HepG2 (cell line): ENCODE measurements around the gene SIRT1. TPM values are rescaled to one million over a fixed set of nuclear protein-coding genes. Genes with fewer than 3 reads are reported as not detected.

Source experiments
- AKAP8 ChIP-seq: sonication (generic); formaldehyde crosslinking; IDR thresholded peaks from 2 replicates; pipeline ENCODE4 v1.5.1; 2020; ENCODE audit warnings: mild to moderate bottlenecking, missing genetic modification reagents
- BRCA1 ChIP-seq: sonication (generic); formaldehyde crosslinking; IDR thresholded peaks from 2 replicates; pipeline ENCODE4 v1.4.0; 2020; ENCODE audit warnings: missing genetic modification reagents
- FOXA3 ChIP-seq: IDR thresholded peaks from 2 replicates; pipeline ENCODE4 v1.6.1; 2016; ENCODE audit warnings: missing genetic modification reagents, missing compliant biosample characterization
- FOXK1 ChIP-seq: sonication (generic); formaldehyde crosslinking; IDR thresholded peaks from 2 replicates; pipeline ENCODE4 v1.4.0; 2020; ENCODE audit warnings: low read depth, missing genetic modification reagents, borderline replicate concordance
- HNRNPK ChIP-seq: fragments of 200-400 bp; formaldehyde crosslinking; IDR thresholded peaks from 2 replicates; pipeline ENCODE4 v1.6.1; 2018; ENCODE audit warnings: low read length, low read depth, moderate library complexity, mild to moderate bottlenecking; ENCODE audit not compliant: poor library complexity, severe bottlenecking
- IKZF5 ChIP-seq: IDR thresholded peaks from 2 replicates; pipeline ENCODE4 v1.6.1; 2018; ENCODE audit warnings: missing genetic modification reagents, mild to moderate bottlenecking, missing compliant biosample characterization
- JUN ChIP-seq: sonication (generic); formaldehyde crosslinking; IDR thresholded peaks from 2 replicates; pipeline ENCODE4 v1.4.0; 2020; ENCODE audit warnings: mild to moderate bottlenecking, missing genetic modification reagents
- LCORL ChIP-seq, 2 experiments: fragments of 450-650 bp in 1 of 2; sonication (generic) in 1 of 2; formaldehyde crosslinking in 1 of 2; IDR thresholded peaks; 2 replicates each; pipeline versions ENCODE4 v1.5.0 to v1.6.1; 2017 to 2020; ENCODE audit warnings: antibody characterized with exemption in 1 of 2, missing genetic modification reagents in 1 of 2
- SMARCC2 ChIP-seq: fragments of 450-650 bp; IDR thresholded peaks from 2 replicates; pipeline ENCODE4 v1.6.1; 2017; ENCODE audit warnings: antibody characterized with exemption, mild to moderate bottlenecking
- TMF1 ChIP-seq: sonication (generic); formaldehyde crosslinking; IDR thresholded peaks from 2 replicates; pipeline ENCODE4 v1.8.1; 2022; ENCODE audit warnings: low read depth, missing genetic modification reagents
- ZBTB1 ChIP-seq: sonication (generic); formaldehyde crosslinking; IDR thresholded peaks from 2 replicates; pipeline ENCODE4 v1.4.0; 2020; ENCODE audit warnings: missing genetic modification reagents, borderline replicate concordance
- ZNF18 ChIP-seq: sonication (generic); formaldehyde crosslinking; IDR thresholded peaks from 2 replicates; pipeline ENCODE4 v1.8.0; 2022; ENCODE audit warnings: mild to moderate bottlenecking, missing genetic modification reagents; ENCODE audit not compliant: insufficient replicate concordance
- ZNF564 ChIP-seq: sonication (generic); formaldehyde crosslinking; IDR thresholded peaks from 2 replicates; pipeline ENCODE4 v1.8.1; 2023; ENCODE audit warnings: mild to moderate bottlenecking, missing genetic modification reagents
- ZNF839 ChIP-seq: sonication (generic); formaldehyde crosslinking; IDR thresholded peaks from 2 replicates; pipeline ENCODE4 v1.4.0; 2020; ENCODE audit warnings: missing genetic modification reagents, mild to moderate bottlenecking, borderline replicate concordance
- polyA plus RNA-seq, 8 experiments: library from polyadenylated mRNA; depleted of rRNA in 3 of 8; stranded (reverse) in 7 of 8; unstranded in 1 of 8; fragments of >200 nt; fragmentation: Illumina TruSeq in 4 of 8; extraction: Trizol in 4 of 8; gene quantifications; 2 replicates each; pipeline versions ENCODE4 v1.2.1 to v1.2.3, GENCODE V29; 2011 to 2016; ENCODE audit warnings: low read depth in 4 of 8, missing spikeins in 1 of 8, mixed read lengths in 1 of 8; ENCODE audit not compliant: insufficient read depth in 1 of 8
- total RNA-seq, 5 experiments: library from RNA; depleted of rRNA; stranded (reverse); fragments of >200 nt; fragmentation: Illumina TruSeq; extraction: Trizol; gene quantifications; 2 replicates each; pipeline ENCODE4 v1.2.3, GENCODE V29; 2016; ENCODE audit warnings: low read depth in 1 of 5
- TF ChIP-seq, protein P1 (sequence below): sonication (generic); formaldehyde crosslinking; IDR thresholded peaks from 2 replicates; pipeline ENCODE4 v1.5.0; 2020; ENCODE audit warnings: mild to moderate bottlenecking, missing genetic modification reagents
- TF ChIP-seq, protein P2 (sequence below): IDR thresholded peaks from 2 replicates; pipeline ENCODE4 v1.6.1; 2012; ENCODE audit warnings: low read length, improper control_type of control experiment
- TF ChIP-seq, protein P3 (sequence below): sonication (generic); formaldehyde crosslinking; IDR thresholded peaks from 2 replicates; pipeline ENCODE4 v1.4.0; 2020; ENCODE audit warnings: mild to moderate bottlenecking, missing genetic modification reagents
- TF ChIP-seq, protein P4 (sequence below): sonication (generic); formaldehyde crosslinking; IDR thresholded peaks from 2 replicates; pipeline ENCODE4 v1.5.0; 2020; ENCODE audit warnings: missing genetic modification reagents, mild to moderate bottlenecking, borderline replicate concordance

The SIRT1 gene
- total and polyA plus RNA-seq, 2 of the 13 experiments (the other 11 are each of a cell fraction or from before 2014, with no cell fraction given), result 9.4 to 10.2 TPM

GRCh38 chr10:67837541-67838314 lies 46.7 kb upstream of the SIRT1 start, which contains the start of gene DNAJC12 (continued):
- TF ChIP-seq, protein P1, sequence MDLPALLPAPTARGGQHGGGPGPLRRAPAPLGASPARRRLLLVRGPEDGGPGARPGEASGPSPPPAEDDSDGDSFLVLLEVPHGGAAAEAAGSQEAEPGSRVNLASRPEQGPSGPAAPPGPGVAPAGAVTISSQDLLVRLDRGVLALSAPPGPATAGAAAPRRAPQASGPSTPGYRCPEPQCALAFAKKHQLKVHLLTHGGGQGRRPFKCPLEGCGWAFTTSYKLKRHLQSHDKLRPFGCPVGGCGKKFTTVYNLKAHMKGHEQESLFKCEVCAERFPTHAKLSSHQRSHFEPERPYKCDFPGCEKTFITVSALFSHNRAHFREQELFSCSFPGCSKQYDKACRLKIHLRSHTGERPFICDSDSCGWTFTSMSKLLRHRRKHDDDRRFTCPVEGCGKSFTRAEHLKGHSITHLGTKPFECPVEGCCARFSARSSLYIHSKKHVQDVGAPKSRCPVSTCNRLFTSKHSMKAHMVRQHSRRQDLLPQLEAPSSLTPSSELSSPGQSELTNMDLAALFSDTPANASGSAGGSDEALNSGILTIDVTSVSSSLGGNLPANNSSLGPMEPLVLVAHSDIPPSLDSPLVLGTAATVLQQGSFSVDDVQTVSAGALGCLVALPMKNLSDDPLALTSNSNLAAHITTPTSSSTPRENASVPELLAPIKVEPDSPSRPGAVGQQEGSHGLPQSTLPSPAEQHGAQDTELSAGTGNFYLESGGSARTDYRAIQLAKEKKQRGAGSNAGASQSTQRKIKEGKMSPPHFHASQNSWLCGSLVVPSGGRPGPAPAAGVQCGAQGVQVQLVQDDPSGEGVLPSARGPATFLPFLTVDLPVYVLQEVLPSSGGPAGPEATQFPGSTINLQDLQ, result no peak
- peak; percentile 96 for TF ChIP-seq FOXK1
- TF ChIP-seq, protein P2, sequence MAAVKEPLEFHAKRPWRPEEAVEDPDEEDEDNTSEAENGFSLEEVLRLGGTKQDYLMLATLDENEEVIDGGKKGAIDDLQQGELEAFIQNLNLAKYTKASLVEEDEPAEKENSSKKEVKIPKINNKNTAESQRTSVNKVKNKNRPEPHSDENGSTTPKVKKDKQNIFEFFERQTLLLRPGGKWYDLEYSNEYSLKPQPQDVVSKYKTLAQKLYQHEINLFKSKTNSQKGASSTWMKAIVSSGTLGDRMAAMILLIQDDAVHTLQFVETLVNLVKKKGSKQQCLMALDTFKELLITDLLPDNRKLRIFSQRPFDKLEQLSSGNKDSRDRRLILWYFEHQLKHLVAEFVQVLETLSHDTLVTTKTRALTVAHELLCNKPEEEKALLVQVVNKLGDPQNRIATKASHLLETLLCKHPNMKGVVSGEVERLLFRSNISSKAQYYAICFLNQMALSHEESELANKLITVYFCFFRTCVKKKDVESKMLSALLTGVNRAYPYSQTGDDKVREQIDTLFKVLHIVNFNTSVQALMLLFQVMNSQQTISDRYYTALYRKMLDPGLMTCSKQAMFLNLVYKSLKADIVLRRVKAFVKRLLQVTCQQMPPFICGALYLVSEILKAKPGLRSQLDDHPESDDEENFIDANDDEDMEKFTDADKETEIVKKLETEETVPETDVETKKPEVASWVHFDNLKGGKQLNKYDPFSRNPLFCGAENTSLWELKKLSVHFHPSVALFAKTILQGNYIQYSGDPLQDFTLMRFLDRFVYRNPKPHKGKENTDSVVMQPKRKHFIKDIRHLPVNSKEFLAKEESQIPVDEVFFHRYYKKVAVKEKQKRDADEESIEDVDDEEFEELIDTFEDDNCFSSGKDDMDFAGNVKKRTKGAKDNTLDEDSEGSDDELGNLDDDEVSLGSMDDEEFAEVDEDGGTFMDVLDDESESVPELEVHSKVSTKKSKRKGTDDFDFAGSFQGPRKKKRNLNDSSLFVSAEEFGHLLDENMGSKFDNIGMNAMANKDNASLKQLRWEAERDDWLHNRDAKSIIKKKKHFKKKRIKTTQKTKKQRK, result no peak
- TF ChIP-seq AKAP8 (CRISPR knock-in tag), result no peak
- peak; percentile 89 for TF ChIP-seq FOXA3 (CRISPR knock-in tag)
- TF ChIP-seq TMF1, result no peak
- peak; percentile 32; the same call in 1 of the 2 replicates for TF ChIP-seq IKZF5 (CRISPR knock-in tag)
- TF ChIP-seq, protein P3, sequence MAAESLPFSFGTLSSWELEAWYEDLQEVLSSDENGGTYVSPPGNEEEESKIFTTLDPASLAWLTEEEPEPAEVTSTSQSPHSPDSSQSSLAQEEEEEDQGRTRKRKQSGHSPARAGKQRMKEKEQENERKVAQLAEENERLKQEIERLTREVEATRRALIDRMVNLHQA, result no peak
- no peak for TF ChIP-seq ZNF18 (CRISPR knock-in tag)
- no peak for TF ChIP-seq BRCA1 (CRISPR knock-in tag)
- no peak for TF ChIP-seq ZNF564
- no peak for TF ChIP-seq ZBTB1 (CRISPR knock-in tag)
- TF ChIP-seq, protein P4, sequence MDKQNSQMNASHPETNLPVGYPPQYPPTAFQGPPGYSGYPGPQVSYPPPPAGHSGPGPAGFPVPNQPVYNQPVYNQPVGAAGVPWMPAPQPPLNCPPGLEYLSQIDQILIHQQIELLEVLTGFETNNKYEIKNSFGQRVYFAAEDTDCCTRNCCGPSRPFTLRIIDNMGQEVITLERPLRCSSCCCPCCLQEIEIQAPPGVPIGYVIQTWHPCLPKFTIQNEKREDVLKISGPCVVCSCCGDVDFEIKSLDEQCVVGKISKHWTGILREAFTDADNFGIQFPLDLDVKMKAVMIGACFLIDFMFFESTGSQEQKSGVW (CRISPR knock-in tag), result no peak
- no peak for TF ChIP-seq ZNF839 (CRISPR knock-in tag)
- no peak for TF ChIP-seq LCORL (IDR thresholded peaks at IDR 0.05)
- TF ChIP-seq LCORL (CRISPR knock-in tag; IDR thresholded peaks at IDR 0.05), result no peak
- no peak for TF ChIP-seq JUN (CRISPR knock-in tag)
- no peak for TF ChIP-seq HNRNPK
- TF ChIP-seq SMARCC2, result no peak
